Glutamatergic neuron (in vitro differentiated cells): Measurements from ENCODE around the gene APMAP. TPM values are rescaled to one million over a fixed set of nuclear protein-coding genes. Genes with fewer than 3 reads are reported as not detected.

Source experiments
- DNase-seq: peaks from one replicate; pipeline ENCODE4 v3.0.0; 2022
- H3K27ac Mint-ChIP-seq: one replicate; pipeline ENCODE4 v1.8.0; 2020; ENCODE audit warnings: mild to moderate bottlenecking, mixed read lengths, inconsistent platforms; ENCODE audit not compliant: unreplicated experiment
- H3K27me3 Mint-ChIP-seq: one replicate; pipeline ENCODE4 v1.8.0; 2020; ENCODE audit warnings: mild to moderate bottlenecking, moderate library complexity, mixed read lengths, inconsistent platforms; ENCODE audit not compliant: unreplicated experiment
- H3K36me3 Mint-ChIP-seq: one replicate; pipeline ENCODE4 v1.8.0; 2020; ENCODE audit warnings: mild to moderate bottlenecking, mixed read lengths, inconsistent platforms; ENCODE audit not compliant: unreplicated experiment
- H3K4me1 Mint-ChIP-seq: one replicate; pipeline ENCODE4 v1.8.0; 2020; ENCODE audit warnings: mild to moderate bottlenecking, low read depth, mixed read lengths, inconsistent platforms; ENCODE audit not compliant: unreplicated experiment
- H3K4me3 Mint-ChIP-seq: one replicate; pipeline ENCODE4 v1.8.0; 2020; ENCODE audit warnings: mild to moderate bottlenecking, mixed read lengths, inconsistent platforms; ENCODE audit not compliant: unreplicated experiment
- H3K9me3 Mint-ChIP-seq: one replicate; pipeline ENCODE4 v1.8.0; 2020; ENCODE audit warnings: mild to moderate bottlenecking, moderate library complexity, mixed read lengths, inconsistent platforms; ENCODE audit not compliant: unreplicated experiment
- total RNA-seq: library from RNA; stranded (reverse); fragmentation: NEBNext Ultra II Directional; extraction: Animal tissue kit (Norgen Biotek cat#: 25700); gene quantifications from one replicate; pipeline ENCODE4 v1.2.1, GENCODE V29; 2021; ENCODE audit not compliant: unreplicated experiment
- TF ChIP-seq, protein P1 (sequence below): fragments of 200-600 bp; sonication (generic); IDR thresholded peaks from one replicate; pipeline ENCODE4 v1.5.0; 2021; ENCODE audit not compliant: partially characterized antibody, unreplicated experiment

Gene APMAP
- total RNA-seq, 1 donor from 2014 or later, result 218 TPM

DNA sequence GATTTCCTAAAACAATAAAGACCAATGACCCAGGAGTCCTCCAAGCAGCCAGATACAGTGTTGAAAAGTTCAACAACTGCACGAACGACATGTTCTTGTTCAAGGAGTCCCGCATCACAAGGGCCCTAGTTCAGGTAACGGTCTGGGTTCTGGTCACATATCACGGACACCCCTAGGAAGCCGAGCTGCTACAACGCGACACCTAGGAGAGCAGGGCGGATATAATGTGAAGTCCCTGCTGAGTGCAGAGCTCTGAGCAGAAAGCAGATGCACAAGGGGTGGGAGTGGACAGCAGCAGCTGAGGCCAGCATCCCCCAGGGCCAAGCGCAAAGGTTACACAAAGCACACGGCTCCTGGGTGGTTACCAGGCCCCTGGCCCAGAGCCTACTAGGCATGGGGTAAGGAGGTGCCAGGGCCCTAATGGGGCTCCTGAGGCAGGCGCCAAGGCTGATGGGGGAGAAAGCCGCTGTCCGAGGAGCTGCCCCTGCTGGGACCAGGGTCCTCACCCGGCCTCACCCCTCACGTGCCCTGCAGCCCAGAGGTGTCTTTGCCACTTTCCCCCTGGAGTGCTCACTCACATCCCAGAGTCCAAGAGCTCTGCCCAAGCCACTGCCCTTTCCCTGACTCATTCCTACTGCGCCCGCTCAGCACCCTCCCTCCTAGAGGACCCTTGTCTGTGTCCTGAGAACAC lies 35.1 kb downstream of the APMAP start:
- Mint-ChIP-seq H3K4me3 (no peak overlapping the region), H3K9me3 (peaks cover 5% of the 10 kb centered on the region), H3K36me3 (peaks cover 5% of the 10 kb centered on the region), H3K27ac (peak overlapping the region; percentile 66), H3K27me3 (peaks cover 2% of the 10 kb centered on the region), H3K4me1 (peaks cover 22% of the 10 kb centered on the region)
- DNase-seq, result no peak
- TF ChIP-seq, protein P1, sequence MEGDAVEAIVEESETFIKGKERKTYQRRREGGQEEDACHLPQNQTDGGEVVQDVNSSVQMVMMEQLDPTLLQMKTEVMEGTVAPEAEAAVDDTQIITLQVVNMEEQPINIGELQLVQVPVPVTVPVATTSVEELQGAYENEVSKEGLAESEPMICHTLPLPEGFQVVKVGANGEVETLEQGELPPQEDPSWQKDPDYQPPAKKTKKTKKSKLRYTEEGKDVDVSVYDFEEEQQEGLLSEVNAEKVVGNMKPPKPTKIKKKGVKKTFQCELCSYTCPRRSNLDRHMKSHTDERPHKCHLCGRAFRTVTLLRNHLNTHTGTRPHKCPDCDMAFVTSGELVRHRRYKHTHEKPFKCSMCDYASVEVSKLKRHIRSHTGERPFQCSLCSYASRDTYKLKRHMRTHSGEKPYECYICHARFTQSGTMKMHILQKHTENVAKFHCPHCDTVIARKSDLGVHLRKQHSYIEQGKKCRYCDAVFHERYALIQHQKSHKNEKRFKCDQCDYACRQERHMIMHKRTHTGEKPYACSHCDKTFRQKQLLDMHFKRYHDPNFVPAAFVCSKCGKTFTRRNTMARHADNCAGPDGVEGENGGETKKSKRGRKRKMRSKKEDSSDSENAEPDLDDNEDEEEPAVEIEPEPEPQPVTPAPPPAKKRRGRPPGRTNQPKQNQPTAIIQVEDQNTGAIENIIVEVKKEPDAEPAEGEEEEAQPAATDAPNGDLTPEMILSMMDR, result no peak

DNA sequence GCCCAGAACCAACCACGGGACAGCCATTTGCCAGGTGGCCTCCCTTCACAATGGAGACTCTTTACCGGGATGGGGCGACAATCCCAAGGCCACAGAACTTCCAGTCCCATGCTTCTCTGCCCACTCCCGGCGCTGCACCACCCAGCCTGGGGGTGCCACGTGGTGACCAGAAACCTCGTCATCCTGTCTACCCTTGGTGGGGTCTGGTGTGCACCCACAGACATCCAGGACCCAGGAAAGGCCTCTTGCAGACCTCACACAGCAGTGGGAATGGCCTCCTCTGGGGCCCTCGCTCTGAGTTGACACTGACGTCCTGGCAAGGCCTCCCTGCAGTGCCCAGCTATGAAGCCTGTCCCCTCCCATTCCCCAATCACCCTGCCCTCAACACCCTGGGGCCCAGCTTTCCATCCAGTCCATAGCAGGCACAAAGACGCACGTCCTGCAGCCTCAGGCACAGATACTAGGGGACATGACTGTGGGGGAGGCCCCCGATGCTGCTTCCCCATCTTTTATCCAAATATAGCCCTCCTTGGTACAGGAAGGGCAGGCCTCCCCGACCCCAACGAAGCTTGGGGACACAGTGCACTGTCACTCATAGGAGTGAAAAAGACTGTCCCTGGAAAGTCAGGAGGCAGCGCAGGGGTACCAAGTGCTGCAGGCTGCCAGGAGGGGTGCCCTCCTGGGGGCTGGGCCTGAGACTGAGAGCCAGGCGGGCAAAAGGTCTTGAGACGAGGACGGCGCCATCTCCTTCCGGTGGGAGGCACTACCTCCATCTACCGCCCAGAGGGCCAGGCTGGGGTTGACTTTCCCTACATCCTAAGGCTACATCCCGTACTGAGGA lies 36.3 kb downstream of the APMAP start:
- Mint-ChIP-seq H3K27me3 (peaks cover 2% of the 10 kb centered on the region), H3K4me1 (peaks cover 18% of the 10 kb centered on the region), H3K36me3 (peaks cover 4% of the 10 kb centered on the region), H3K4me3 (no peak overlapping the region), H3K9me3 (peaks cover 2% of the 10 kb centered on the region), H3K27ac (no peak overlapping the region)
- DNase-seq, result no peak
- TF ChIP-seq, protein P1, result no peak

DNA sequence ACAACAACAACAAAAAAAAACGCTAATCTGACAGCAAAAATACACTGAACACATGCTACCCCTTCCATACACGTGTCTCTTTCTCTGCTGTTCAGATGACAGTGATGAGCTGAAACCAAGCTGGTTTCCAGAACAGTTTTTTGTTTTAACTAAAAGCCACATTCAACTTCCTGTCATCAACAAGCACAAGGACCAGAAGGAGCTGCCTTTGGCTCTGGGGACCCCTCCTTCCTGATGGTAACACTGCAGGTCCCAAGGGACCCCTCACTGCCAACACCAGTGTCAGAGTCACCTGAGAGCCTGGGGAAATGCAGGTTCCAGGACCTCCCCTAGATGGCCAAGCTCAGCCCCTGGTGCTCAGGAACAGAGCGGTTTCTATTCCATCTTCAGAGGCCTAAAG lies 37.5 kb downstream of the APMAP start:
- DNase-seq, result no peak
- H3K36me3 Mint-ChIP-seq, result no peaks in the 10 kb centered on the region
- H3K4me1 Mint-ChIP-seq, result peaks cover 23% of the 10 kb centered on the region
- peaks cover 2% of the 10 kb centered on the region for H3K27me3 Mint-ChIP-seq
- TF ChIP-seq, protein P1, result no peak
- H3K9me3 Mint-ChIP-seq, result peaks cover 2% of the 10 kb centered on the region
- H3K27ac Mint-ChIP-seq, result no peak overlapping the region
- H3K4me3 Mint-ChIP-seq, result peak overlapping the region; percentile 25

DNA sequence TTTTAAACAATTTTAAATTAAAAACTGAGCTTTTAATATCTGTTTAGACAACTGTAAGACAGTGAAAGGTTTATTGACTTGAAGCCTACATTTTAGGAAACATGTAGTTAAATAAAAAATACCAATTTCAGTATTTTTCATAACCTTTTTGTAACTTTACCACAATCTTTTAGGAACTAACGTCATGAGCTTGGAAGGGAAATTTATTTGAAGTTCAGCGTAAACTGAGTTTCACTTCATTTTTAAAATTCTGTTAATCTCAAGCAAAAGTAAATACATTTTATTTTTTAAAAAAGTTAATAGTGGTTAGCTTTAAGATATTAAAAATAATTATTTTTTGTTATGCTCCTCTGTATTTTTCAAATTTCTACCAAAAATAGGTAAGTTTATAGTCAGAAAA lies 38.0 kb downstream of the APMAP start:
- DNase-seq, result no peak
- H3K27me3 Mint-ChIP-seq, result no peaks in the 10 kb centered on the region
- TF ChIP-seq, protein P1, result no peak
- no peak overlapping the region for H3K27ac Mint-ChIP-seq
- peaks cover 2% of the 10 kb centered on the region for H3K9me3 Mint-ChIP-seq
- peaks cover 23% of the 10 kb centered on the region for H3K4me1 Mint-ChIP-seq
- no peak overlapping the region for H3K4me3 Mint-ChIP-seq
- no peaks in the 10 kb centered on the region for H3K36me3 Mint-ChIP-seq

DNA sequence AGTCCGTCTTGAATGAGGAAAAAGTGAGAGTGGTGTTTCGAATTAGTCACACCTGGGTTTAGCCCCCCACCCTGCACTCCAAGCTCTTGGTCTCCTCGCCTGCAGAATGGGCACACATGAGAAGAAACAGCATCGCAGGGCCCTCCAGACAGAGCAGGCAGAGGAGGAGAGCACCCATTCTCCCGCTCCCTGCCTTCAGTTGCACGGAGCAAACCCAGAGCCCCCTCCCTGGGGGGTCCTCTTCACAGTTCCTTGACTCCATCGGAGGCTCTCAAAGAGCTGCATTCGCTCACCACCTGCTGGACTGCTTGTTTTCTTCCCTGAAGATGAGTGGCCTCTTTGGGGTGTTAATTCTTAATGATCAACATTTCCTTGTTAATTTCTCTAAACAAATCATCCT lies 38.4 kb downstream of the APMAP start:
- Mint-ChIP-seq H3K27me3 (no peaks in the 10 kb centered on the region), H3K27ac (no peak overlapping the region), H3K36me3 (no peaks in the 10 kb centered on the region), H3K9me3 (peaks cover 2% of the 10 kb centered on the region), H3K4me3 (no peak overlapping the region), H3K4me1 (peaks cover 23% of the 10 kb centered on the region)
- TF ChIP-seq, protein P1, result no peak
- no peak for DNase-seq
